HEK293 (cell line): ENCODE measurements around the gene KLHL22.

Experiments
- ZNF121 ChIP-seq: fragments of 450-650 bp; formaldehyde crosslinking; IDR thresholded peaks from 2 replicates; pipeline ENCODE4 v1.5.1; 2016; ENCODE audit warnings: missing biosample characterization, missing genetic modification characterization
- ZNF155 ChIP-seq: fragments of 450-650 bp; formaldehyde crosslinking; IDR thresholded peaks from 2 replicates; pipeline ENCODE4 v1.5.1; 2016; ENCODE audit warnings: missing biosample characterization, missing genetic modification characterization
- ZNF426 ChIP-seq: fragments of 450-650 bp; formaldehyde crosslinking; IDR thresholded peaks from 2 replicates; pipeline ENCODE4 v1.5.1; 2017; ENCODE audit warnings: missing biosample characterization, missing genetic modification characterization, mild to moderate bottlenecking, inconsistent platforms, moderate library complexity
- TF ChIP-seq, protein P1 (sequence below): fragments of 450-650 bp; formaldehyde crosslinking; IDR thresholded peaks from 2 replicates; pipeline ENCODE4 v1.5.1; 2016; ENCODE audit warnings: missing biosample characterization, missing genetic modification characterization
- TF ChIP-seq, protein P2 (sequence below): fragments of 450-650 bp; formaldehyde crosslinking; IDR thresholded peaks from 2 replicates; pipeline ENCODE4 v1.5.1; 2016; ENCODE audit warnings: missing biosample characterization, missing genetic modification characterization

GRCh38 chr22:20397498-20397897, 98.1 kb downstream of the KLHL22 start:
- TF ChIP-seq, protein P1, sequence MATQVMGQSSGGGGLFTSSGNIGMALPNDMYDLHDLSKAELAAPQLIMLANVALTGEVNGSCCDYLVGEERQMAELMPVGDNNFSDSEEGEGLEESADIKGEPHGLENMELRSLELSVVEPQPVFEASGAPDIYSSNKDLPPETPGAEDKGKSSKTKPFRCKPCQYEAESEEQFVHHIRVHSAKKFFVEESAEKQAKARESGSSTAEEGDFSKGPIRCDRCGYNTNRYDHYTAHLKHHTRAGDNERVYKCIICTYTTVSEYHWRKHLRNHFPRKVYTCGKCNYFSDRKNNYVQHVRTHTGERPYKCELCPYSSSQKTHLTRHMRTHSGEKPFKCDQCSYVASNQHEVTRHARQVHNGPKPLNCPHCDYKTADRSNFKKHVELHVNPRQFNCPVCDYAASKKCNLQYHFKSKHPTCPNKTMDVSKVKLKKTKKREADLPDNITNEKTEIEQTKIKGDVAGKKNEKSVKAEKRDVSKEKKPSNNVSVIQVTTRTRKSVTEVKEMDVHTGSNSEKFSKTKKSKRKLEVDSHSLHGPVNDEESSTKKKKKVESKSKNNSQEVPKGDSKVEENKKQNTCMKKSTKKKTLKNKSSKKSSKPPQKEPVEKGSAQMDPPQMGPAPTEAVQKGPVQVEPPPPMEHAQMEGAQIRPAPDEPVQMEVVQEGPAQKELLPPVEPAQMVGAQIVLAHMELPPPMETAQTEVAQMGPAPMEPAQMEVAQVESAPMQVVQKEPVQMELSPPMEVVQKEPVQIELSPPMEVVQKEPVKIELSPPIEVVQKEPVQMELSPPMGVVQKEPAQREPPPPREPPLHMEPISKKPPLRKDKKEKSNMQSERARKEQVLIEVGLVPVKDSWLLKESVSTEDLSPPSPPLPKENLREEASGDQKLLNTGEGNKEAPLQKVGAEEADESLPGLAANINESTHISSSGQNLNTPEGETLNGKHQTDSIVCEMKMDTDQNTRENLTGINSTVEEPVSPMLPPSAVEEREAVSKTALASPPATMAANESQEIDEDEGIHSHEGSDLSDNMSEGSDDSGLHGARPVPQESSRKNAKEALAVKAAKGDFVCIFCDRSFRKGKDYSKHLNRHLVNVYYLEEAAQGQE (tag by site-specific recombination): no peak
- TF ChIP-seq ZNF155 (tag by site-specific recombination): no peak
- TF ChIP-seq ZNF426 (tag by site-specific recombination): no peak
- TF ChIP-seq, protein P2, sequence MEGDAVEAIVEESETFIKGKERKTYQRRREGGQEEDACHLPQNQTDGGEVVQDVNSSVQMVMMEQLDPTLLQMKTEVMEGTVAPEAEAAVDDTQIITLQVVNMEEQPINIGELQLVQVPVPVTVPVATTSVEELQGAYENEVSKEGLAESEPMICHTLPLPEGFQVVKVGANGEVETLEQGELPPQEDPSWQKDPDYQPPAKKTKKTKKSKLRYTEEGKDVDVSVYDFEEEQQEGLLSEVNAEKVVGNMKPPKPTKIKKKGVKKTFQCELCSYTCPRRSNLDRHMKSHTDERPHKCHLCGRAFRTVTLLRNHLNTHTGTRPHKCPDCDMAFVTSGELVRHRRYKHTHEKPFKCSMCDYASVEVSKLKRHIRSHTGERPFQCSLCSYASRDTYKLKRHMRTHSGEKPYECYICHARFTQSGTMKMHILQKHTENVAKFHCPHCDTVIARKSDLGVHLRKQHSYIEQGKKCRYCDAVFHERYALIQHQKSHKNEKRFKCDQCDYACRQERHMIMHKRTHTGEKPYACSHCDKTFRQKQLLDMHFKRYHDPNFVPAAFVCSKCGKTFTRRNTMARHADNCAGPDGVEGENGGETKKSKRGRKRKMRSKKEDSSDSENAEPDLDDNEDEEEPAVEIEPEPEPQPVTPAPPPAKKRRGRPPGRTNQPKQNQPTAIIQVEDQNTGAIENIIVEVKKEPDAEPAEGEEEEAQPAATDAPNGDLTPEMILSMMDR: no peak
- no peak for TF ChIP-seq ZNF121 (tag by site-specific recombination)
